Smooth muscle cell (in vitro differentiated cells): ENCODE measurements around the gene TMBIM1. TPM values are rescaled to one million over a fixed set of nuclear protein-coding genes. Genes with fewer than 3 reads are reported as not detected.

Experiments used
- DNase-seq: peaks from one replicate; lab custom pipeline; 2025; ENCODE audit not compliant: unreplicated experiment; lab: John Stamatoyannopoulos, UW
- H2AFZ ChIP-seq: fragments of 200-600 bp; sonication (generic); 2 replicates; pipeline ENCODE4 v1.6.0; 2016; ENCODE audit warnings: antibody characterized with exemption, low read depth, mild to moderate bottlenecking
- H3F3A ChIP-seq: fragments of 200-600 bp; sonication (generic); 2 replicates; pipeline ENCODE4 v1.6.0; 2017; ENCODE audit warnings: antibody characterized with exemption, low read depth
- H3K27ac ChIP-seq: fragments of 200-600 bp; sonication (generic); 2 replicates; pipeline ENCODE4 v1.5.1; 2016; ENCODE audit warnings: low read depth, mild to moderate bottlenecking
- H3K27me3 ChIP-seq: fragments of 200-600 bp; sonication (generic); 2 replicates; pipeline ENCODE4 v1.6.1; 2016; ENCODE audit warnings: low read depth, mild to moderate bottlenecking
- H3K36me3 ChIP-seq: fragments of 200-600 bp; sonication (generic); 2 replicates; pipeline ENCODE4 v1.5.1; 2016; ENCODE audit warnings: low read depth
- H3K4me1 ChIP-seq: fragments of 200-600 bp; sonication (generic); 2 replicates; pipeline ENCODE4 v1.5.1; 2016; ENCODE audit warnings: low read depth
- H3K4me2 ChIP-seq: fragments of 200-600 bp; sonication (generic); 2 replicates; pipeline ENCODE4 v1.6.0; 2016; ENCODE audit warnings: mild to moderate bottlenecking
- H3K4me3 ChIP-seq: fragments of 200-600 bp; sonication (generic); 2 replicates; pipeline ENCODE4 v1.5.1; 2016; ENCODE audit warnings: mild to moderate bottlenecking
- H3K79me2 ChIP-seq: fragments of 200-600 bp; sonication (generic); 2 replicates; pipeline ENCODE4 v1.6.0; 2016; ENCODE audit warnings: low read depth, mild to moderate bottlenecking
- H3K9ac ChIP-seq: fragments of 200-600 bp; sonication (generic); 2 replicates; pipeline ENCODE4 v1.6.0; 2016; ENCODE audit warnings: low read depth
- H3K9me3 ChIP-seq: fragments of 200-600 bp; sonication (generic); replicated peaks from 2 replicates; pipeline ENCODE4 v1.5.1; 2016; ENCODE audit warnings: low read depth
- H4K20me1 ChIP-seq: fragments of 200-600 bp; sonication (generic); 2 replicates; pipeline ENCODE4 v1.6.0; 2016; ENCODE audit warnings: low read depth
- WGBS: methylation state at CpG from one replicate; pipeline ENCODE4 v1.1.7; 2016; ENCODE audit warnings: low lambda C conversion rate; 5-methylcytosine and 5-hydroxymethylcytosine counted together
- polyA plus RNA-seq: library from polyadenylated mRNA; unstranded; fragments of >200 nt; fragmentation: Nextera tagmentation; extraction: Ambion mirVana; gene quantifications from 2 replicates; pipeline ENCODE4 v1.2.1, GENCODE V29; 2016
- total RNA-seq: library from RNA; depleted of rRNA; stranded (reverse); fragments of >200 nt; gene quantifications from 2 replicates; pipeline ENCODE4 v1.2.3, GENCODE V29; 2014
- TF ChIP-seq, protein P1 (sequence below): fragments of 200-600 bp; sonication (generic); IDR thresholded peaks from 2 replicates; pipeline ENCODE4 v1.5.1; 2017; ENCODE audit warnings: borderline replicate concordance, mild to moderate bottlenecking, antibody characterized with exemption; ENCODE audit not compliant: insufficient read depth, poor library complexity, severe bottlenecking

The TMBIM1 gene
- total and polyA plus RNA-seq, 2 experiments from 2014 or later = 109 to 121 TPM

DNA sequence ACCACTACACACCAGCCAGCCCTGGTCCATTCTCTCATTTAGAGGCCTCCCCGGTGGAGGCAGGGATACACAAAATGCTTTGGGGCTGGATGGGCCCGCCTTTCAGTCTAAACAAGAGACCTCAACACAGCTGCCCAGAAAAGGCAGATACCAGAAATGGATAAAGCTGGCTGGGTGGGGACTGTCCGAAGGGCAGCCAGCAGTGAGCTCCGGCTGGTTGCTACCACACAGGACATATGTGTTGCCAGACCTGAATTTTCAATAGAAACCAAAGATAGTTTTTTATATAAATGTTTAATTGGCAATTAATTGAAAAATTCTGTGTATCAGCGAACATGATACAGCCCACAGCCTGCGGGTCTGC is 30.1 kb downstream of the TMBIM1 start:
- H3K4me1 ChIP-seq = peaks cover 15% of the 10 kb centered on the region
- H4K20me1 ChIP-seq = peaks cover 5% of the 10 kb centered on the region
- H3K4me3 ChIP-seq = no peak overlapping the region
- peaks cover 29% of the 10 kb centered on the region for H3F3A ChIP-seq
- 68% methylated on average over 6 of the region's 6 CpGs for WGBS
- H3K27me3 ChIP-seq = no peaks in the 10 kb centered on the region
- H3K27ac ChIP-seq = peak overlapping the region; percentile 26
- TF ChIP-seq, protein P1, sequence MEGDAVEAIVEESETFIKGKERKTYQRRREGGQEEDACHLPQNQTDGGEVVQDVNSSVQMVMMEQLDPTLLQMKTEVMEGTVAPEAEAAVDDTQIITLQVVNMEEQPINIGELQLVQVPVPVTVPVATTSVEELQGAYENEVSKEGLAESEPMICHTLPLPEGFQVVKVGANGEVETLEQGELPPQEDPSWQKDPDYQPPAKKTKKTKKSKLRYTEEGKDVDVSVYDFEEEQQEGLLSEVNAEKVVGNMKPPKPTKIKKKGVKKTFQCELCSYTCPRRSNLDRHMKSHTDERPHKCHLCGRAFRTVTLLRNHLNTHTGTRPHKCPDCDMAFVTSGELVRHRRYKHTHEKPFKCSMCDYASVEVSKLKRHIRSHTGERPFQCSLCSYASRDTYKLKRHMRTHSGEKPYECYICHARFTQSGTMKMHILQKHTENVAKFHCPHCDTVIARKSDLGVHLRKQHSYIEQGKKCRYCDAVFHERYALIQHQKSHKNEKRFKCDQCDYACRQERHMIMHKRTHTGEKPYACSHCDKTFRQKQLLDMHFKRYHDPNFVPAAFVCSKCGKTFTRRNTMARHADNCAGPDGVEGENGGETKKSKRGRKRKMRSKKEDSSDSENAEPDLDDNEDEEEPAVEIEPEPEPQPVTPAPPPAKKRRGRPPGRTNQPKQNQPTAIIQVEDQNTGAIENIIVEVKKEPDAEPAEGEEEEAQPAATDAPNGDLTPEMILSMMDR = no peak
- H3K36me3 ChIP-seq = no peaks in the 10 kb centered on the region
- no peak overlapping the region for H3K9ac ChIP-seq
- no peaks in the 10 kb centered on the region for H3K9me3 ChIP-seq
- H2AFZ ChIP-seq = no peak overlapping the region
- no peak overlapping the region for H3K4me2 ChIP-seq
- H3K79me2 ChIP-seq = no peaks in the 10 kb centered on the region
- DNase-seq = no peak

DNA sequence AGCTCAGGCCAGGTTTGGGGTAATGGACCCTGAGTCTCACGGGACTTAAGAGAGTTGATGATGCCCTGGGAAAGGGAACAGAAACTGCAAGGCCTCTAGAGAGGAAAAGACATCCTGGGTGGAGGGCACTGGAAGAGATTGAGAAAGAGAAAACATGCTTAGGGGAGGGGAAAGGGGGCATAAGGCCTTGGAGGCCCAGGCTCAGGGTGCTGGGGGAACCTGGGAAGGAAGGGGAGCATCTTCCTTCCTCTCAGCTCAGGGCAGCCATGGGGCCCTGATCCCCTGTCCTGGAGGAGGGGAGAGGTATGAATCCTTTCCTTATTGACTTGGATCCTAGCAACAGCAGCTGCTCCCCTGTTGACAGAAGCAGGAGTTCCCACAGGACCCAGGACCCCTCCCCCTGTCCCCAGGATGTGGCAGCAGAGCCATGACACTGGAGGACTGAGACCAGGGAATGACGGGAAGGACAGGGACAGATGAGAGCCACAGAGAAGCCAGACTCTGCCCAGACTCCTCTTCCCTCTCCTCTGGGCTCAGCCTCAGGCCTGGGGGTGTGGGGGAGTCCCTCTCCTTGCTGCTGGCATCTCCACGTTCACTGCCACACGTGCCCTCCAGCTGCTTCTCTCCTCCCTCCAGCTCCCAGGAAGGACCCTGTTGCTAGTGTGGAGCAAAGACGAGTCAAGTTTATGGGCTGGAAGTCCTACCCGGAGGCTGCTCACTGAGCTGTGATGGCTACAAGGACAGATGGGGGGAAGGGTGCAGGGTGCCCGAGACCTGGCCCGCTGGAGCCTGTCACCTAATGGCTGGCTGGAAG is 30.7 kb downstream of the TMBIM1 start:
- Histone ChIP-seq H3K27ac (peak overlapping the region; percentile 90), H3K4me3 (no peak overlapping the region), H3K36me3 (no peaks in the 10 kb centered on the region), H3K9me3 (no peaks in the 10 kb centered on the region), H3F3A (peaks cover 34% of the 10 kb centered on the region), H3K79me2 (no peaks in the 10 kb centered on the region), H3K27me3 (no peaks in the 10 kb centered on the region), H2AFZ (no peak overlapping the region), H3K4me1 (peaks cover 15% of the 10 kb centered on the region), H3K9ac (no peak overlapping the region), H3K4me2 (peak overlapping the region; percentile 30), H4K20me1 (peaks cover 5% of the 10 kb centered on the region)
- TF ChIP-seq, protein P1 = no peak
- no peak for DNase-seq
- 48% methylated on average over 8 of the region's 8 CpGs for WGBS

DNA sequence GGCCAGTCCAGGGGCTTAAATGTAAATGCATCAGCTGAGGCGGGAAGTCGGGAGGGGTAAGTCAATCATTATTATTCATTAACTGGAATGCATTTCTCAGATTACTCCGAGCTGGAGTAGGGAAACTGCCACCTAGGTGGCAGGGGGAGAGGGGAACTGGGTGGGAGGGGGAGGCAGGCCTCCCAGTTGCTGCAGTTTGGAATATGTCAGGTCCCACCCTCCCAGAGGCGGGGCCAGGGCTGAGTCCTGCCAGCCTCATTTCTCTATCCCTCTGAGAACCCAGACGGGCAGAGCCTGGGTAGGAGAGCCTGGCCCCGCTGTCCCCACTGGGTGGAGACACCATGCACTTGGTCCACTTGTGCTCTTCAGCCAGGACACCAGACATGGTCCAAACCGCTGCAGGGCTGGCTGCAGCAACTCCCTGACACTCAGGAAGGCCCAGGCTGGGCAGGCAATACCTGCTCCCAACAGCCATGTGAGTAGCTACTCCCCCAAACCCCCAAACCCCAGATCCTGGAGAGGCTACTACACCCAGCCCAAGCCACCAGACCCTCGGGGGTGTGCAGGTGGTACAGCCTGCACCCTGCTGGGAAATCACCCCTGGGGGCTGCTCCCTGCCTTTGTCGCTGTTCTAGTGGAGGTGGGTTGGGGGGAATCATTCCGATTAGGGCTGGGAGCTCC is 31.4 kb downstream of the TMBIM1 start, which contains the start of gene GPBAR1:
GPBAR1 (plus strand) TSS at position 274 of the 681 bp plus-strand sequence. CDS start 1,710 bp downstream, outside the sequence.
- Histone ChIP-seq H3K79me2 (no peaks in the 10 kb centered on the region), H3K4me1 (peaks cover 15% of the 10 kb centered on the region), H3K9me3 (no peaks in the 10 kb centered on the region), H3F3A (peaks cover 40% of the 10 kb centered on the region), H3K27me3 (no peaks in the 10 kb centered on the region), H4K20me1 (peaks cover 5% of the 10 kb centered on the region), H3K36me3 (no peaks in the 10 kb centered on the region), H3K27ac (peak within 1 kb of the TSS; percentile 90), H3K4me3 (no peak within 1 kb of the TSS), H3K4me2 (peak within 1 kb of the TSS; percentile 40), H3K9ac (peak within 1 kb of the TSS; percentile 67), H2AFZ (no peak within 1 kb of the TSS)
- TF ChIP-seq, protein P1 = no peak
- DNase-seq = no peak
- WGBS = 47% methylated on average over 10 of the region's 10 CpGs
